ENCODE results near the gene PCDHAC2.

- TF ChIP-seq CTCF (IDR thresholded peaks at IDR 0.05; ENCODE audit: borderline replicate concordance, extremely low read depth, low read length, poor library complexity, severe bottlenecking) = no peak
- TF ChIP-seq EZH2 (IDR thresholded peaks at IDR 0.05; ENCODE audit: borderline replicate concordance, low read depth, low read length, severe bottlenecking) = no peak
Measured at GRCh38 chr5:140966293-140967225, at the start of gene PCDHAC2.
